ENCODE results near the gene BLNK.
"Not testable (repeated sequence)": the region's sequence is repeated elsewhere in the genome, so short reads cannot be mapped to it uniquely, and the experiment has no call there.

BLNK gene

GRCh38 chr10:96271016-96271815 is at the start of gene BLNK:
TSS of gene BLNK (minus strand) at chr10:96271569. CDS start at chr10:96271398, 171 bp downstream.
- no peak for DNase-seq (ENCODE audit: low read depth)

DNA sequence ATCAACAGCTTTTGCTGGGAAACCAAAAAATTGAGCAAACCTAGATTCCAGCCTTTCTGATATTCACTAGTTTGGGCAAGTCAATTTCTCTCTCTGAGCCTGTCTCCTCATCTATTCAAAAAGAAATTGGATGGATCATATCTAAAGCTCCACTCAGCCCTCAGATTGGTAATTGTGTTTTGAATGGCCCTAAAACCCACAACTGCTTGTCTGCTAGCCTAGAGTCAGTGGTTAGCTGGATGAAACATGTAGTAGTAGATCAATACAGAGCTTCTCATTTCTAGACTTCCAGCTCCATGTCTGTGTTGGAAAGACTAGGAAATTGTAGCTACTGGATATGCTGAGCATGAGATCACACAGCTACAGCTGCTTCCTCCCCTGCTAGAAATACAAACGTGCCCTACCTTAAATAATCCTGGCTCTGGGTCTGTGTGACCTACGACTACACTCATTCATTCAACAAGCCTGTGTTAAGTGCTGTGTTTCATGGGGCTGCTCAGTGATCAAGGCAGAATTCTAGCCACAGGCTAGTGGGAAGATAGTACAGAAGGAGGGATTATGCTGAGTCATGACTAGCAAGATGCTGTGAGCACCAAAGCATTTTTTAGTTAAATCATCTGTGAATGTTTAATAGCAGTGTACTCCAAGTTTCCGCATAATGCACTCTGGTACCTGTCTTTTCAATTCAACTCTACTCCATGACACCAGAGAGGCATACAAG is 48.5 kb upstream of the BLNK start:
- DNase-seq (ENCODE audit: low read depth) = no peak

GRCh38 chr10:96317067-96317833 is 45.9 kb upstream of the BLNK start:
- DNase-seq (ENCODE audit: low read depth) = no peak

- no peak for DNase-seq (ENCODE audit: low read depth)
These were observed 42.0 kb upstream of the BLNK start for GRCh38 chr10:96313344-96313743.

GRCh38 chr10:96311180-96311715 is 39.9 kb upstream of the BLNK start:
- no peak for DNase-seq (ENCODE audit: low read depth)

- no peak for DNase-seq (ENCODE audit: low read depth)
These were observed 38.9 kb upstream of the BLNK start for GRCh38 chr10:96310321-96310669.

DNA sequence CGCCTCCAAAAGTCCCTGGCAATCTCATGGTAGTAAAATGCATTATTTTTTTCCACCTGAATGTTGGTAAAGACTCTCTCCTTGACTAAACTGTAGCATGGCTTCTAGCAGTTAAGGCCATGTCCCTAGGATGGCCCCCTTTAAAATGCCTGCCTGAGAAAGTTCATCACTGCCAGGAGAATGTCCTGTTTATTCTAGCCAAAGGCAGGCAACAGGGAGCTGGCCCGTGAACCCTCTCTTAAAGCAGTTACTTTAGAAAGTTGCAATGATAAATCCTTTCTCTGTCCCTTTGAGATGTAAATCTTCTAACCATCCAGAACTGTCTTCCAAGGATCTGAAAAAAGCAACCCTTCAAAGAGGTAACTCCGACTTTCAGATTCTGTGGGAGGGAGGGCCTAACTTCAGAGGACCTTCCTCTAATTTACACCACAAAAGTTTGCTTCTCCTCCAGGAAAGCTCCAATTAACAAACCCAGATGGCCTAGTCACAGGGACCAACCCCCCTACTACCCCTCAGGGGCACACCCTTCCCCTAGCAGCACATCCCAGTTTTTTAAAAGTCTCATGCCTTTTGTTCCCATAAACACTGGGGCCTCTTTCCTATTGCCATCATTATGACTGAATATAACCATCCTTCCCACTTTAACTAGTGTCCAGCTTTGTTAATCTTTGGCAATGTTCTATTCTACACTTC is 38.4 kb upstream of the BLNK start:
- DNase-seq (ENCODE audit: low read depth) = no peak

DNA sequence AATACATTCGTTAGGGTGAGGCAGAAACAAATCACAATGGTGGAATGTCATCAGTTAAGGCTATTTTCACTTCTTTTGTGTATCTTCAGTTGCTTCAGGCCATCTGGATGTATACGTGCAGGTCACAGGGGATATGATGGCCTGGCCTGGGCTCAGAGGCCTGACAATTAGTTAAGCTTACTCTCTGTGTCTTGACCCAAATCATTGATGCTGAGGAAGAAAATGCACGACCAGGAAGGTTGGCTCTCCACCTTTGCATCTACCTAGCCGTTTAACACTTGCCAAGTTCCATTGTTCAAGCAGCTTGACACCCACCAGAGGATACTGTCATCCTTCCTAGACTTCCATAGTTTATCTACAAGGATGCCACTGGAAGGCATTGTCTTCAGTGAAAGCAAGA is 37.5 kb upstream of the BLNK start:
- DNase-seq (ENCODE audit: low read depth) = not testable (repeated sequence)

DNA sequence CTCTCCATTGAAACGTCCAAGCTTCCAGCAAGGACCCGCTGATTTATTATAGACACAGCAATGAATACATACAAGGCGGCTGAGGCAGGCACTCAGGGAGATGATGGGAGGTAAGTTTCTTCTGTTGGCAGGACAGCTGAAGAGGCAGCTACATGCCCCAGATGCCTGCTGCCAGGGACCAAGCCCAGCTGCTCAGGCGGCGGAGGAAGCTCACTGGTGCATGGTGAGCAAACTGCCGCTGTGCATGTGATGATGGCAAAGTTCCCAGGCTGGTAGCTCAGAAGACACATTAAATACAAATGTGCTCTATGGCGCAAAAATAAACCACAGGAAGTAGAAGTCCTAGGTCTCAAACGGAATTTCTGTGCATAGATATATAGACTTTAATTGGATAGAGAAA is 35.1 kb upstream of the BLNK start:
- DNase-seq (ENCODE audit: low read depth) = no peak

DNA sequence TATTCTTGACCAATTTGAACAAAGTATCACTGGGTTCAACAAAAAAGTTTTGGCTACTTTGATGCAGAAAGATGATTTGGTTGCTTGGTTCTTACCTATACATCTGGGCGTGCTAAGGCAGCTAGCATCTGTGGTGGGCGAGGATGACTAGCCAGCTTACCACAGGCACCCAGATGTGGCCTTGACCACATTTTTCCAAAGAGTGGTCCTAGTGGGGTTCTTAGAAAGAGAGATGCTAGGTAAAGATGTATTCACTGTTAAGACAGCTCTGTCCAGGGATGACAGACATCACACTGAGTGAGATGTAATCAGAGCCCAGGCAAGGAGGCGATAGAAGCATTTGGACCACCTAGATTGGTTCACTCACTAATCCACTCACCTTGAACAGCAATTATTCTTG is 33.6 kb upstream of the BLNK start:
- DNase-seq (ENCODE audit: low read depth) = no peak

DNA sequence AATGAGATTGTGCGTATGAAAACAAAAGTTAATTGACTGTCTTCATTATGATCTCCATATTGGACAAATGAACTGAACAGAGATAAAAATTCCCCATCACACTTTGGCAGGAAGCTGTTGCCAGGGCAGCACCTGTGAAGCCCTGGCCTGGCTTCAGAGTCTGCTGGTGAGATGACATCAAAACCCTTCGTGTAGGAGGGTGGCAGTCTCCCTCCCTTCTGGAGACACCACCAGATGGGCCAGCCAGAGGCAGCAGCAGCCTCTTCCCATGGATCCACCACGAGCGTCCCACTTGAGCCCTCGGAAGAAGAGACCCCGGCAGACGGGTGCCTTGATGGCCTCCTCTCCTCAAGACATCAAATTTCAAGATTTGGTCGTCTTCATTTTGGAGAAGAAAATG is 32.9 kb upstream of the BLNK start, which contains the start of gene DNTT:
DNTT (plus strand) TSS at position 205 of the 400 bp plus-strand sequence; CDS start at position 269, 64 bp downstream.
- DNase-seq (ENCODE audit: low read depth) = no peak

GRCh38 chr10:96301616-96302015 is 30.2 kb upstream of the BLNK start:
- DNase-seq (ENCODE audit: low read depth) = no peak

DNA sequence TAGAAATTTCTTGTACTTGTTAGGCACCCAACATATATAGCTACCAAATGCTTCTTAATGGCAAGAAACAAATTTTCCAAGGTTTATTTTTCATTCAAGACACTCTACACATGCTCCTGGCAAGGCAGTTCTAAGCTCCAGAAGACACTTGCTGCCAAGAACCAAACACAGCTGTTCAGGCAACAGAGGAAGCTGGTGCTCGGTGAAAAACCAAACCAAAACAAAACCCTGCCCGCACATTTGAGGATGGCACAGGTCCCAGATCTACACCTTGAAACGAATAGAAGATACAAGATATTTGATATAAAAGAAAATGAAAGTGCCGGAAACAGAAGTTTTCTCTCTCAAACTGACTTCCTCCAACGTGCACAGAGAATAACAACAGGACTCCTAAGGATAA is 28.0 kb upstream of the BLNK start:
- no peak for DNase-seq (ENCODE audit: low read depth)

DNA sequence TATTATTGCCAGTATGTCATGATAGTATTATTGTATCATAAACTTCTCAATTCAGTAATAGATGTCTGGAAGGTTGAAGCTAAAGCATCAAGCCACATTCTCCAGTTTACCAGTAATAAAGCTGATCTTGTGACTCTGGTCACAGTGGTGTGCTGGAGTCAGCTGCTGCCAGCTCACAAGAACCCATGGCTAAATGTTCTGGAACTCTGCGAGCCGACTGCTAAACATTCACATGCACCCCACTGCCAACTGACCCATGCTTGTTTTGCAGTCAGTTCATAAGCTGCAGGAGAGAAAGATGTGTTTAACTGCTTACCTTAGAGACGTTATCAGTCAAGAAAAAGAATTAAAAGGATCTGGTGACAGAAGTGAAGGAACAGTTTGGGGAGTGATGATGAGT is 27.0 kb upstream of the BLNK start:
- no peak for DNase-seq (ENCODE audit: low read depth)

DNA sequence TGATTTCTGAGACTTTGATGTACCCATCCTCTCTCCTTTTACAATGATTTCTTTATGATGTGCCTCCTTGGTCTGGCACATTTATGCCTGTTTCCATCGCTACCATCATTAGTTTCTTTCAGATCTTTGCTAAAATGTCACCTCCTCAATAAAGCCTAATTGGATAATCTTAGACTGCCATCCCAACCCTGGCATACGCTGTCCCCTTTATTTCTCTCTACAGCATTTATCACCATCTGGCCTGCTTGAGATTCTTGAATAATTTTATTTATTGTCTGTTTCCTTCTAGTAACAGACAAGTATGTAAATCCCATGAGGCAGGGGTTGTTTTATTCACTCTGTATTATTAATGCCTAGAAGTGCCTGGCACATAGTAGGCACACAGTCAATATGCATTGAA is 26.1 kb upstream of the BLNK start:
- no peak for DNase-seq (ENCODE audit: low read depth)

- no peak for DNase-seq (ENCODE audit: low read depth)
These were observed 24.1 kb upstream of the BLNK start for GRCh38 chr10:96295475-96295874.

DNA sequence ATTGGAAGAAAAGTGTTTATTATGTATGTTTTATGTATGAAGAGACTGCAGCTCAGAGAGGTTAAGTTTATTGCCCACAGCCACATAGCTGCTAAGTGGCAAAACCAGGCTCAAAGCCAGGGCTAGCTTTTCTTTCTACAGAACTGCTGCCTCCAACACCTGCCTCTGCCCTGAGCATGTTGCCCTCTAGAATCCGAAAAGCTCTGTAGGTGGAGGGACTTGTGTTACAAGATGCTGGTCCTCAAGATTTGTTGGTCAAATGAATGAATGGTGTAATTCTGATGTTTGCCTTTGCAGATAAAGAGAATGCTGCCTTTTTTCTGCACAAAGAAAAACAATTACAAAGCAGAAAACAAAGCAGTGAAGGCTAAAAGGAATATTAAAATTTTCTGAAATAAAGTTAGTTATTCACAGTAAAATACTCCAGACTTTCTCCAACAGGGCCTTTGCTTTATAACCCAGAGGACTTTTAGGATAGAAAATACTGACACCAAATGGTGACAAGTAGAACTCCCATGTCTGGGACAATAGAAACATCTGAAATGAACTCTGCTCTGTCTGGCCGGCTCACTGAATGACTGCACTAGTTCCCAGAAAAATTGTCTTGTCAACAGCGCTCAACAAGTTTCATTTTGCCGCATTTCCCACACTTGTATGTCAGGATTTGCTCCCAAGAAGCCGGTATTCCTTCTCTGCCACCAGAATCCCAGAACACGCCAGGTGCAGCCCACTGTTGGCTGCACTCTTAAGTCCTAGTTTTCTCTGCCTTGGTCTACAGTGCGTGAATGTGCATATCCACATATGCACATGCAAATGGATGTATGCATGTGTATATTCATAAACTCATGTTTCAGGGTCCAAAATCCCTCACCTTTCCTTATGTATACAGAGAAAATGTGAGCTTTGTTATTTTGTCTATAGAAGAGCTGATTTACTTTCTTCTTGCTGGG is 21.9 kb upstream of the BLNK start:
- no peak for DNase-seq (ENCODE audit: low read depth)

DNA sequence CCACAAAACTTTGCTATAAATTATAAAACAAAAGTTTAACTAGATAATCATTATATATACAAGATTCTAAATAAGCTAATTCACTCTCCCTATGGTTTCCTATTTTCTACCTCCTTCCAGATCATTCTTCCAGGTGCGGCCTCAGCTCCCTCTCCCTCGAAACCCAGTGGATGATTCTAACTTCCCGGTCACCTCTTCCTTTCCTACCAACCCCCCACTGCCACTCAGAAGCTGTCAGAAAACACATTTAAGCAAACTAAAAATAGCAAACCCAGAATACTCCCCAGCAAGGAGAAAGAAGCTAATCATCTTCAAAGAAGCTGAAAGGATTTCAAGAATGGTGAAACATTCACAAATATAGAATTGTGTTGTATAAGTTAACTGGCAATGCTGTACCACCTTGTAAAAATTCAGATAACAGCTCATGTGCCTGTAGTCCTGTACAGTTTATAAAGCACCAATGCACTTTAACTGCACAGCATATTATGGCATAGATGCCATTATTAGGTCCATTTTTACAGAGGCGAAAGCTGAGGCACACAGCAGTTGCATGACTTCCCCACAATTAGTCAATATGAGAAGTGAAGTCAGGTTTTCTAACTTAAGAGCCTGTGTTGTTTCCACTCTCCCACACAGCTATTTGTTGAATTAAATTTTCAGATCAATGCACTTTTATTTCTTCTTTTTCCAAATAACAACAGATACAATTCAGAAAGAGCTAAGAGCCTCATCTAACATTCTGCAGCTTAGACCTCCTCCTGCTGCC is 19.2 kb upstream of the BLNK start:
- no peak for DNase-seq (ENCODE audit: low read depth)

- no peak for DNase-seq (ENCODE audit: low read depth)
These were observed 18.0 kb upstream of the BLNK start for GRCh38 chr10:96289218-96289910.

All from T-helper 22 cell (primary cell).